COLO668 (cell line): Measurements from ENCODE around the gene CEBPE.

ENCODE experiments used
- DNase-seq: peaks from one replicate; lab custom pipeline; 2025; ENCODE audit not compliant: unreplicated experiment; lab: John Stamatoyannopoulos, UW

CEBPE gene

GRCh38 chr14:23085458-23085857 is 33.6 kb downstream of the CEBPE start:
- no peak for DNase-seq

GRCh38 chr14:23080474-23080873 is 38.6 kb downstream of the CEBPE start:
- no peak for DNase-seq

GRCh38 chr14:23079716-23080115 is 39.3 kb downstream of the CEBPE start:
- no peak for DNase-seq

GRCh38 chr14:23078692-23079116 is 40.4 kb downstream of the CEBPE start:
- DNase-seq: no peak

GRCh38 chr14:23077962-23078361 is 41.1 kb downstream of the CEBPE start:
- no peak for DNase-seq

- DNase-seq: no peak
Measured at GRCh38 chr14:23076785-23077408, 42.2 kb downstream of the CEBPE start.

- DNase-seq: no peak
Measured at GRCh38 chr14:23074906-23075305, 44.1 kb downstream of the CEBPE start.

- no peak for DNase-seq
Measured at GRCh38 chr14:23071921-23072539, 47.0 kb downstream of the CEBPE start.

- no peak for DNase-seq
Measured at GRCh38 chr14:23071244-23071920, 47.7 kb downstream of the CEBPE start.

- no peak for DNase-seq
Measured at GRCh38 chr14:23070262-23071129, 48.6 kb downstream of the CEBPE start.

GRCh38 chr14:23069413-23069806 is 49.6 kb downstream of the CEBPE start:
- no peak for DNase-seq

- no peak for DNase-seq
Measured at GRCh38 chr14:23068789-23069412, 50.2 kb downstream of the CEBPE start.

- no peak for DNase-seq
Measured at GRCh38 chr14:23067847-23068788, 50.9 kb downstream of the CEBPE start.
